Effector memory CD4-positive, alpha-beta T cell (primary cell): ENCODE results near the gene PLD4.

Source experiments
- DNase-seq, 3 donors: peaks; one replicate each; pipeline ENCODE4 v3.0.0-alpha.2; 2020
- H3K27ac ChIP-seq: 2 replicates; pipeline ENCODE4 v1.7.0; 2013; ENCODE audit warnings: mild to moderate bottlenecking, low read length, moderate library complexity; ENCODE audit not compliant: insufficient read depth, poor library complexity, severe bottlenecking
- H3K27me3 ChIP-seq: replicated peaks from 2 replicates; pipeline ENCODE4 v1.7.0; 2013; ENCODE audit warnings: mild to moderate bottlenecking, low read length; ENCODE audit not compliant: insufficient read depth, control insufficient read depth, poor library complexity, severe bottlenecking
- H3K36me3 ChIP-seq: 2 replicates; pipeline ENCODE4 v1.7.0; 2013; ENCODE audit warnings: mild to moderate bottlenecking, low read length, moderate library complexity; ENCODE audit not compliant: control insufficient read depth, insufficient read depth
- H3K4me1 ChIP-seq: 2 replicates; pipeline ENCODE4 v1.7.0; 2013; ENCODE audit warnings: low read length, mild to moderate bottlenecking; ENCODE audit not compliant: control insufficient read depth, insufficient read depth, poor library complexity, severe bottlenecking
- H3K4me3 ChIP-seq: 2 replicates; pipeline ENCODE4 v1.7.0; 2013; ENCODE audit warnings: low read length, low read depth, mild to moderate bottlenecking; ENCODE audit not compliant: insufficient read depth, poor library complexity, severe bottlenecking
- H3K9me3 ChIP-seq: 2 replicates; pipeline ENCODE4 v1.7.0; 2013; ENCODE audit warnings: mild to moderate bottlenecking, low read length, moderate library complexity; ENCODE audit not compliant: control insufficient read depth

Gene PLD4

DNA sequence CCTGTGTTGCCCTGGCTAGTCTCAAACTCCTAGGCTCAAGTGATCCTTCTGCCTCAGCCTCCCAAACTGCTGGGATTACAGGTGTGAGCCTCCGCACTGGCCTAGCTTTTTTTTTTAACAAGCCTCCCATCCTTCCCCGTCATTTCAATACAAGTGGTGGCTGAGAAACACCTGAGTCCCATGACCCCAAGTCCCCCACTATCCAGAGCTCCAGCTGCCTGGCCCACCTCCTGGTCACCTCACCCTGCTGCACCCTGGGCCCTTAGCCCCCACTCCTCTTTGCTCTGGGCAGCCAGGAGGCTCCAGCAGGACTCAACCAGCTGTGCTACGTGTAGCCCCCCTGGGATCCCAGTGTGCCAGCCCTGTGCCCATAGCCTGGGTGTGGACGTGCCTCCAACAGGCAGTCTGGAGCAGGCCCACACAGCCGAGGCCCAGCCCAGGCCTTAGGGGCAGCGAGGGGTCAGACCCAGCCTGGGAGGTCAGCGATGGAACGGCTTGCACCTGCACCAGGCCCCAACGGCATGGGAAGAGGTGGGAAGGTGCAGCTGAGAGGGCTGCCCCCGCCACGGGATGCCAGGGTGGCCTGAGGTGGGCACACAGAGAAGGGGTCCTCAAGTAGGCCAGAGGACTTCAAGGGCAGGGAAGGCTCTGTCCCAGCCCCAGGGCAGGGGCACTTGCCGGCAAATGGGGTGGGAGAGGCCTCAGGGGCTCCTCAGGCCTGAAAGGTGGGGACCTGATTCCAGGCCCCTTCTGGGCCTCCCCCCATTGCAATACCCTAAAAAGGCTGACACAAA lies 47.0 kb downstream of the PLD4 start:
- no peaks in the 10 kb centered on the region for H3K36me3 ChIP-seq
- peaks cover 2% of the 10 kb centered on the region for H3K4me1 ChIP-seq
- no peaks in the 10 kb centered on the region for H3K9me3 ChIP-seq
- no peak overlapping the region for H3K27ac ChIP-seq
- peaks cover 26% of the 10 kb centered on the region for H3K27me3 ChIP-seq
- no peak overlapping the region for H3K4me3 ChIP-seq
- DNase-seq: no peak

DNA sequence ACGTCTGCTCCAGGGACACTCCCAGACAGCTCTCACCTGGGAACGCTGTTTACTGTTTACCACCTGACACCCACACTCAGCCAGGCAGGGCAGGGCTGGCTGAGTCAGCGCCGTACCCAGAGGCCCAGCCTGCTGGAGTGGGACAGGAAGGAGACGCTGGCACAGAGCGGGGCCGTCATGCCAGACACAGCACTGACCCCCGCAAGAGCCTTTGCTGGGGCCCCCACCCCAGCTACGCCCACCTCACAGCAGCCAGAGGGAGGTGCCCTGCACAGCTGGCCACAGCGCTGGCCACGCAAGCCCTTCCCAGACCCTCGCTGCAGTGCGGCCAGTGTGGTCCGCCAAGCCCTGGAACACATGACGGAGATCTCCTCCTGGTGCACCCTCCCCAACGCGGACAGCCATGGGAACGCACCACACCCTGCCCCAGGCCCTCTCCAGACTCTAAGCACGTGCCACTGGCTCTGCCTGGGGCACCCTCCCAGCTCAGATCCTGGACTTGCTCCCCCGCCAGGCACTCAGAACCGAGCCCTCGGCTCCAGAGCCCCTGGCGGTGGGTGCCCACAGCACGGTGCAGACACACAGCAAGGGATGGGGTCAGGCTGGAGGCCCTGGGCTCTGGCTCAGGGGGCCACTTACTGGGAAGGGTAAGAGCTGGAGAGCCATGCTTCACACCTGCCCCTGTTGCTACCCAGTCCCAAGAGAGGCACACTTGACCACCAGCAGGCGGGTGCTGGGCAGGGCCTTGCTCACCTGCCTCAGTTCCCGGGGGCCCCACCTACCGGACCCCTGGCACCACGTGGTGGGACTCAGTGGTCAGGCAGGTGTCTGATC lies 47.8 kb downstream of the PLD4 start:
- H3K36me3 ChIP-seq: no peaks in the 10 kb centered on the region
- H3K4me1 ChIP-seq: peaks cover 2% of the 10 kb centered on the region
- peaks cover 26% of the 10 kb centered on the region for H3K27me3 ChIP-seq
- H3K9me3 ChIP-seq: no peaks in the 10 kb centered on the region
- no peak for DNase-seq
- H3K4me3 ChIP-seq: no peak overlapping the region
- no peak overlapping the region for H3K27ac ChIP-seq

DNA sequence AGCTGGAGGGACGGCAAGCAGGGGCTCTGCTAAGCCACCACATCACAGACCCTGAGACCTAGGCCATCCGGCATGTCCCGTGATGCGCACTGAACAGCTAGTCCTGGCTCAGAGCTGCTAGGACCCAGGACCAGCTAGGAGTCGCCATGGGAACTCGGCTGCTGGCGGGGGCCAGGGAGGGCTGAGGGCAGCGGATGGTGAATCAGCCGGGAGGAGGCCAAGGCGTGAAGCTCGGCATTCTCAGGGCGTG lies 48.4 kb downstream of the PLD4 start:
- H3K4me1 ChIP-seq: peaks cover 6% of the 10 kb centered on the region
- no peak for DNase-seq
- no peaks in the 10 kb centered on the region for H3K9me3 ChIP-seq
- no peak overlapping the region for H3K27ac ChIP-seq
- H3K36me3 ChIP-seq: no peaks in the 10 kb centered on the region
- H3K4me3 ChIP-seq: no peak overlapping the region
- H3K27me3 ChIP-seq: peaks cover 20% of the 10 kb centered on the region

DNA sequence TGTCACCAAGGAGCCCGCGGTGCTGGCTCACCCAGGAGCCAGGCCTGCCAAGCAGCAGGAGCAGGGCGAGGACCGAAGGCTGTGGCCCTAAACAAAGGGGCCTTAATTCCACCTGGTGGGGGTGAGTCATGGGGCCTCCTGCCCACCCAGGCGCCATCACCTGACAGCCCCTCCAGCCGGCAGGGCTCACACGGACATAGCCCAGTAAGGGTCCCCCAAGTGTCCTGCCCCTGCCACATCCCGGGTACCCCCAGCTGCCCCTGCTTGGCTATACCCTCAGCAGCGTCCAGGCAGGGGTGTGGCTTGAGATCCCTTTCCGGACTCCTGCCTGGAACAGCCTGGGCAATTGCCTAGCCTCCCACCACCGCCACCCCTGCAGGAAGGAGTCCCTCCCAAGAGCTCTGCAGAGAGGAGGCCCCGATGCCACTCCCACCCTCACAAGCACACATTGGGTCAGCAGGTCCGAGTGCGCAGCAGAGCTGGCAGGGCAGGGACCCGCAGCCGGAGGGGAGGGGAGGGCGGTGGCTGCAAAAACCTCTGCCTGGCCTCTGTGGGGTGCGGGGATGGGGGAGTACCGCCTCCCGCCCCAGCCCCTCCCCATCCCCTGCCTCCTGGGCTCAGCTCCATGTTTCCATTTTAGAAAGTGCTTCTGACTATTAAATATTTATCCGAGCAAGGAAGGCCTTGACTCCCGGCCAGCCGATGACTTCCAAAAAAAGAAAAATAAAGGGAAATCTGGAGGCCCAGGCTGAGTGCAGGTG lies 48.9 kb downstream of the PLD4 start:
- no peak overlapping the region for H3K27ac ChIP-seq
- DNase-seq: no peak
- H3K9me3 ChIP-seq: no peaks in the 10 kb centered on the region
- H3K4me3 ChIP-seq: no peak overlapping the region
- H3K36me3 ChIP-seq: no peaks in the 10 kb centered on the region
- peaks cover 20% of the 10 kb centered on the region for H3K27me3 ChIP-seq
- peaks cover 8% of the 10 kb centered on the region for H3K4me1 ChIP-seq

DNA sequence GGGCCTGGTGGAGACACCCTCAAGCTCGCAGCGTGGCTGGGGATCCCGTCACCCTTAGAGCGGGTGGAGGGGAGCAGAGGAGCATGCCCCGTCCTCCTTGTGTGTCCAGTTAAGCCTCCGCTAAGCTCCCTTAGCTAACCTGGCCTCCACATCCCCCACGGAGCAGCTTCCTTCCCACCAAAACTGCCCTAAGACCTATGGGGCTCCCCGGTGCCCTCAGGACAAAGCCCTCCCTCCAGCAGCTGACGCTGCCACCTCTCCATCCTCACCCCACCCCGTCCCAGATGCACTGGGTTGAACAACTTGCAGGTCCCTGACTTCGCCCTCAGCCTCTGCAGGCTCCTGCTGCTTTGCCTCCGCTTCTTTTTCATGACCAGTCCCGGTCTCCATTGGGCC lies 49.5 kb downstream of the PLD4 start:
- Histone ChIP-seq H3K9me3 (no peaks in the 10 kb centered on the region), H3K36me3 (no peaks in the 10 kb centered on the region), H3K27ac (no peak overlapping the region), H3K27me3 (peaks cover 21% of the 10 kb centered on the region), H3K4me3 (no peak overlapping the region), H3K4me1 (peaks cover 13% of the 10 kb centered on the region)
- no peak for DNase-seq

DNA sequence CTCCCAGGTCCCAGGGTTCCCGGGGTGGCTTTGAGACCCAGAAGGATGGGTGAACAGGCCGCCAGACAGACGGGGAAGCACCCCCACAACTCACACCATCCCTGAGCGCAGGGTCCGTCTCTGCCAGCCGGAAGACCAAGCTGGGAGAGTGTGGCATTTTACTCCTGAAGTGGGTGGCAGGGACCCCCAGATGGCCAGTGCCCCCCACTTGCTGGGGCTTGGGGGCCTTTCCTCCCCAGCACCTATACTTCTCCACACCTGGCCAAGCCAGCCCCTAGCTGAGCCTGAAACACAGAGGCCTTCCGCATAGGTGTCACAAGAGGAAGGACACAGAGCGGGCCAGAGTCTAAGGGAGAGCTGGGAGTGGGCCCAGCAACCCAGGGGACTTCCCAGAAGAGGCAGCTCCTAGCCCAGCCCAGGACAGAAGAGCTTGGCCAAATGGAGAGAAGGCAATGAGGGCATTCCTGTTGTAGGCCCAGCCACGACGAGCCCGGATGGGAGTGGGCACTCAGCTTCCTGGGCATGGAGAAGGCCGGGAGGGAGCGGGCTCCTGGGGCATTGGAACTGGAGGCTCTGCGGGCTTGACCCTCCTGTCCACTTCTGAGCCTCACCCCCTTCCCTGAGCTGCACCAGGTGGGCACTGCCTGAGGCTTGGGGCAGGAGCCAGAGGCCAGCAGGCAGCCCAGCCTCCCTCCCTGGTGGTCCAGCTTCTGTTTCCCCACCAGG lies 50.1 kb downstream of the PLD4 start:
- Histone ChIP-seq H3K4me3 (no peak overlapping the region), H3K27ac (no peak overlapping the region), H3K27me3 (peaks cover 18% of the 10 kb centered on the region)

DNA sequence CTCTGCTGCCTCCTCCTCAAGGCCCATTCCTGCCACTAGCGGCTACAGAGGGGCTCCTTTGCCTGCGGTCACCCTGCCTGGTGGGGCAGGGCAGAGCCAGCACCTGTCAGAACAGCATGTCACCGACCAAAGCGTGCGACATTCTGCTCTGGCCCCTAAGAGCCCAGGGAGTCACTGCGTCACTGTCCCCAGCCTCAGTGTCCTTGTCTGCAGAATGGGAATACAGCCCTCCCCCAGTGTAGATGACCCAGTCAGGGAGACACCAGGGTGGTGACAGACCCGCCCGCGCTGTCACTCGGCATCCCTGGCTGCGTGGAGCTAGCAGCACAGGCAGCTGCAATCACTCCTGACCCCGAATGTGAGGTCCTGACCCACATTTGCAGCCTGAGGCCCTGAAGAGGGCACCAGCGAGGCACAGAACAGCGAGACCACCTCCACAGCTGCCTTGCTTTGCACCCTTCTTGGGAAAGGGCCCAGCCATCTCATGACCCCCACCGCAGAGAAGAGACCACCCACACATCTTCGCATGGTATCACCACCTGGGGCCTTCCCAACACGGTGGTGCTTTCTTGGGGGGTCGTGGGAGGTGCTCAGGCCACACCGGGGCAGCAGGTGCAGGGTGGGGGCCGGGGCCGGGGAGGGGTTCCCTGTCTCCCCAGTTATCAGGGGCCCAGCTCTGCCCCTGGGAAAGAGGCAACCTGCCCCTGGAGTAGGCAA lies 51.0 kb downstream of the PLD4 start:
- no peaks in the 10 kb centered on the region for H3K36me3 ChIP-seq
- H3K9me3 ChIP-seq: no peaks in the 10 kb centered on the region
- no peak for DNase-seq
- H3K27ac ChIP-seq: no peak overlapping the region
- no peak overlapping the region for H3K4me3 ChIP-seq
- peaks cover 18% of the 10 kb centered on the region for H3K27me3 ChIP-seq
- H3K4me1 ChIP-seq: peaks cover 13% of the 10 kb centered on the region

More for the DNA sequence above, 50.1 kb downstream of the PLD4 start:
- no peak for DNase-seq
- Histone ChIP-seq H3K4me1 (peaks cover 13% of the 10 kb centered on the region), H3K36me3 (no peaks in the 10 kb centered on the region), H3K9me3 (no peaks in the 10 kb centered on the region)

DNA sequence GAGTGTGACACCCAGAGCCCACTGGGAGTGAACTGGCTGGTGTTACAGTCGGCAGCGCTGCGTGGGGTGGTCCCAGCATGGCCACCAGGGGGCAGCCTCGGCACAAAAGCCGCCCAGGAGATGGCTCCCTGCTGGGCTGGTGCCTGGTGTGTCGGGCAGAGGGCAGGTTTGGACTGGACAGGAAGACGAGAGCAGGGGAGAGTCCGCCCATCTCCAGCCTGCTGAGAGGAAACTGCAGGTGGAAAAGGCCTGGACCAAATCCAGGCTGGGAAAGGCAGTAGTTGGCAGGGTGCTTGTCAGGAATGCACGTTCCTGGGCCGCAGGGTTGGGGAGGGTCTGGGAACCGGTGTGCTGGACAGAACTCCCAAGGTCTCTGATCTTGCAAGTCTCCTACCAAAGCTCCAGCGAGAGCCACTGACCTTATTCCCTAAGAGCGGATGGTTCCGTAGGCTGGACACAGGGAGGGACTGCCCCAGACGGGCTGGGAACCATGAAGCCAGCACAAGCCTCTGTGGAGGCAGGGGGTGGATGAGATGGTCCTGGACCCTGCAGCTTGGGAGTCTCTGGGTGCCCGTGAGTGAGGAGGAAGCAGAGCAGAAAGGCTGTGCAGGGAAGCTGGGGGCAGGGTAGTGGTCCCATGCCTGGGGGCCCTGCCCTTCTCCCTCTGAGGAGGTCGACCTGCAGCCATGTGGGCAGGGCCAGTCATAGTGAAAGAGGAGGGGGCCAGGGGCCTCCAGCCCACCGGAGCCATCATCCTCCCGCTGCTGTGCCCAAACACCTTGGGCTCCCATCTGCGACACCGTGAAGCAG lies 51.7 kb downstream of the PLD4 start:
- Histone ChIP-seq H3K4me1 (peaks cover 13% of the 10 kb centered on the region), H3K27me3 (peaks cover 18% of the 10 kb centered on the region), H3K4me3 (no peak overlapping the region), H3K9me3 (no peaks in the 10 kb centered on the region), H3K36me3 (no peaks in the 10 kb centered on the region), H3K27ac (no peak overlapping the region)
- DNase-seq: peak; percentile 71 to 78 (median 76)
